CD14-positive monocyte (primary cell): ENCODE results near the gene VARS1. TPM values are rescaled to one million over a fixed set of nuclear protein-coding genes. Genes with fewer than 3 reads are reported as not detected.

ENCODE experiments used
- DNase-seq, 3 donors: peaks; one replicate each; pipeline ENCODE4 v3.0.0-alpha.2; 2011 to 2022
- H2AFZ ChIP-seq: 2 replicates; pipeline ENCODE4 v1.6.0; 2012; ENCODE audit warnings: mild to moderate bottlenecking, low read depth, low read length, inconsistent platforms; ENCODE audit not compliant: insufficient read depth, poor library complexity, severe bottlenecking
- H3K27ac ChIP-seq, 2 donors: 1 replicate in 1 of 2; 2 replicates in 1 of 2; pipeline ENCODE4 v1.5.1; 2012 to 2013; ENCODE audit warnings: low read length in 2 of 2, control low read depth in 1 of 2, inconsistent platforms in 1 of 2, low read depth in 1 of 2, mild to moderate bottlenecking in 1 of 2
- H3K27me3 ChIP-seq, 2 donors: one replicate each; pipeline versions ENCODE4 v1.6.0 to v1.6.1; 2011 to 2013; ENCODE audit warnings: low read length in 2 of 2; ENCODE audit not compliant: control insufficient read depth in 2 of 2, insufficient read depth in 2 of 2
- H3K36me3 ChIP-seq, 2 donors: replicated peaks in 1 of 2; 1 replicate in 1 of 2; 2 replicates in 1 of 2; pipeline versions ENCODE4 v1.5.1 to v1.6.1; 2012 to 2013; ENCODE audit warnings: low read length in 2 of 2, control low read depth in 1 of 2, inconsistent platforms in 1 of 2, mild to moderate bottlenecking in 1 of 2; ENCODE audit not compliant: insufficient read depth in 2 of 2, control insufficient read depth in 1 of 2
- H3K4me1 ChIP-seq, 2 donors: 1 replicate in 1 of 2; 2 replicates in 1 of 2; pipeline versions ENCODE4 v1.5.1 to v1.6.1; 2012 to 2013; ENCODE audit warnings: low read length in 2 of 2, control low read depth in 1 of 2, inconsistent platforms in 1 of 2, mild to moderate bottlenecking in 1 of 2, moderate library complexity in 1 of 2; ENCODE audit not compliant: insufficient read depth in 2 of 2, control insufficient read depth in 1 of 2
- H3K4me2 ChIP-seq: replicated peaks from 2 replicates; pipeline ENCODE3; 2012; ENCODE audit warnings: low read length, moderate library complexity, mild to moderate bottlenecking; ENCODE audit not compliant: poor library complexity, severe bottlenecking; ENCODE audit errors: extremely low read depth
- H3K4me3 ChIP-seq, 3 experiments: fragments of 200-600 bp in 1 of 3; sonication (generic) in 1 of 3; replicated peaks in 1 of 3; 1 replicate in 2 of 3; 2 replicates in 1 of 3; pipeline ENCODE4 v1.5.1; 2011 to 2013; ENCODE audit warnings: low read length in 3 of 3, mild to moderate bottlenecking in 3 of 3, control low read depth in 2 of 3, low read depth in 2 of 3, inconsistent platforms in 1 of 3, moderate library complexity in 1 of 3
- H3K79me2 ChIP-seq: 2 replicates; pipeline ENCODE4 v1.6.0; 2012; ENCODE audit warnings: mild to moderate bottlenecking, control low read depth, inconsistent platforms, low read length, moderate library complexity; ENCODE audit not compliant: insufficient read depth
- H3K9ac ChIP-seq: 2 replicates; pipeline ENCODE4 v1.6.0; 2017; ENCODE audit warnings: low read length, mild to moderate bottlenecking; ENCODE audit not compliant: insufficient read depth, poor library complexity, severe bottlenecking
- H3K9me3 ChIP-seq, 2 donors: replicated peaks in 1 of 2; 1 replicate in 1 of 2; 2 replicates in 1 of 2; pipeline versions ENCODE4 v1.5.1 to v1.6.1; 2012 to 2013; ENCODE audit warnings: low read length in 2 of 2, control low read depth in 1 of 2; ENCODE audit not compliant: control insufficient read depth in 1 of 2, insufficient read depth in 1 of 2
- H4K20me1 ChIP-seq: 2 replicates; pipeline ENCODE4 v1.6.0; 2012; ENCODE audit warnings: mild to moderate bottlenecking, low read length, control low read depth, moderate library complexity; ENCODE audit not compliant: insufficient read depth
- H3K27ac Mint-ChIP-seq, 7 donors: one replicate each; pipeline ENCODE4 v1.8.0; 2020; ENCODE audit warnings: mild to moderate bottlenecking in 7 of 7, mixed read lengths in 7 of 7, moderate library complexity in 6 of 7, inconsistent platforms in 2 of 7
- H3K27me3 Mint-ChIP-seq, 3 donors: one replicate each; pipeline ENCODE4 v1.8.0; 2021 to 2022; ENCODE audit warnings: low read depth in 3 of 3, mild to moderate bottlenecking in 3 of 3, mixed read lengths in 3 of 3, moderate library complexity in 3 of 3, inconsistent platforms in 1 of 3
- H3K36me3 Mint-ChIP-seq, 2 donors: one replicate each; pipeline ENCODE4 v1.8.0; 2020; ENCODE audit warnings: mixed read lengths in 2 of 2, inconsistent platforms in 1 of 2, mild to moderate bottlenecking in 1 of 2
- H3K4me1 Mint-ChIP-seq: one replicate; pipeline ENCODE4 v1.8.0; 2020; ENCODE audit warnings: mild to moderate bottlenecking, mixed read lengths
- H3K4me3 Mint-ChIP-seq, 2 donors: one replicate each; pipeline ENCODE4 v1.8.0; 2020; ENCODE audit warnings: mild to moderate bottlenecking in 2 of 2, mixed read lengths in 2 of 2, moderate library complexity in 1 of 2
- H3K9me3 Mint-ChIP-seq, 7 donors: one replicate each; pipeline ENCODE4 v1.8.0; 2020 to 2022; ENCODE audit warnings: mixed read lengths in 7 of 7, mild to moderate bottlenecking in 6 of 7, moderate library complexity in 6 of 7, inconsistent platforms in 2 of 7
- CTCF ChIP-seq: fragments of 200-600 bp; IDR thresholded peaks from one replicate; pipeline ENCODE4 v1.8.0; 2022; ENCODE audit warnings: antibody characterized with exemption, mild to moderate bottlenecking
- WGBS: methylation state at CpG from one replicate; pipeline ENCODE4 v1.1.5; 2013; ENCODE audit warnings: missing lambda C conversion rate; ENCODE audit not compliant: insufficient coverage; 5-methylcytosine and 5-hydroxymethylcytosine counted together
- intact Hi-C, 2 donors: fragments of 100-400 bp; cut with micrococcal nuclease; formaldehyde crosslinking; loops; one replicate each; pipeline versions ENCODE4 v1.15.0 to v1.15.1; 2023
- polyA plus RNA-seq, 3 donors: library from polyadenylated mRNA; depleted of rRNA in 1 of 3; unstranded in 2 of 3; stranded (reverse) in 1 of 3; fragments of 300-500 nt in 2 of 3; fragments of >200 nt in 1 of 3; fragmentation: Illumina TruSeq in 2 of 3; gene quantifications; 1 replicate in 2 of 3; 2 replicates in 1 of 3; pipeline ENCODE4 v1.2.3, GENCODE V29; 2012 to 2021

Gene VARS1
- polyA plus RNA-seq, 3 donors, result 22.2 to 28.9 (median 27.3) TPM

- H3K9ac ChIP-seq, result no peak overlapping the region
- no peaks in the 10 kb centered on the region for H3K9me3 ChIP-seq
- no peak overlapping the region for H3K4me2 ChIP-seq
- H3K79me2 ChIP-seq, result no peaks in the 10 kb centered on the region
- no peak for TF ChIP-seq CTCF
- H3K27ac ChIP-seq, result no peak overlapping the region
- Mint-ChIP-seq H3K27me3 (peaks cover 0 to 11% (median 1%) of the 10 kb centered on the region in 3 donors), H3K27ac (peak overlapping the region in 3 of 7 donors; percentile 15 to 26 (median 20)), H3K9me3 (peaks cover 0 to 1% (median 0%) of the 10 kb centered on the region in 7 donors), H3K4me1 (peaks cover 15% of the 10 kb centered on the region), H3K36me3 (peaks cover 36 to 51% of the 10 kb centered on the region in 2 donors), H3K4me3 (no peak overlapping the region)
- no peaks in the 10 kb centered on the region for H3K27me3 ChIP-seq
- H2AFZ ChIP-seq, result no peak overlapping the region
- WGBS, result 64% methylated on average over 1 of the region's 1 CpG
- H4K20me1 ChIP-seq, result no peaks in the 10 kb centered on the region
- H3K4me3 ChIP-seq, result no peak overlapping the region
- peaks cover 18 to 43% of the 10 kb centered on the region in 2 donors for H3K36me3 ChIP-seq
- intact Hi-C loops, result no loop called here
- H3K4me1 ChIP-seq, result peaks cover 14% of the 10 kb centered on the region in 2 donors
- no peak for DNase-seq
Measured at GRCh38 chr6:31763619-31763940, 32.0 kb downstream of the VARS1 start.

GRCh38 chr6:31762878-31763618 is 32.5 kb downstream of the VARS1 start:
- peaks cover 10% of the 10 kb centered on the region for H3K4me1 Mint-ChIP-seq
- H3K9ac ChIP-seq, result no peak overlapping the region
- peaks cover 37 to 55% of the 10 kb centered on the region in 2 donors for H3K36me3 Mint-ChIP-seq
- H3K4me2 ChIP-seq, result no peak overlapping the region
- H3K27me3 ChIP-seq, result no peaks in the 10 kb centered on the region
- no peak overlapping the region for H3K4me3 Mint-ChIP-seq
- H3K79me2 ChIP-seq, result no peaks in the 10 kb centered on the region
- H3K9me3 Mint-ChIP-seq, result peaks cover 0 to 1% (median 0%) of the 10 kb centered on the region in 7 donors
- H3K4me1 ChIP-seq, result peaks cover 8 to 9% of the 10 kb centered on the region in 2 donors
- H3K9me3 ChIP-seq, result no peaks in the 10 kb centered on the region
- no peak for DNase-seq
- H2AFZ ChIP-seq, result no peak overlapping the region
- peak overlapping the region in 4 of 7 donors; percentile 10 to 26 (median 18) for H3K27ac Mint-ChIP-seq
- peaks cover 18 to 48% of the 10 kb centered on the region in 2 donors for H3K36me3 ChIP-seq
- H3K27me3 Mint-ChIP-seq, result peaks cover under 1 to 11% (median 1%) of the 10 kb centered on the region in 3 donors
- H4K20me1 ChIP-seq, result no peaks in the 10 kb centered on the region
- intact Hi-C loops, result no loop called here
- H3K4me3 ChIP-seq, result no peak overlapping the region
- 91% methylated on average over 7 of the region's 8 CpGs for WGBS
- H3K27ac ChIP-seq, result no peak overlapping the region
- no peak for TF ChIP-seq CTCF
